Lower lobe of right lung (tissue), 2 donors: ENCODE data around the gene PTPRM. TPM values are rescaled to one million over a fixed set of nuclear protein-coding genes. Genes with fewer than 3 reads are reported as not detected.

ENCODE experiments used
- ATAC-seq, 2 donors: fragments of 200-7000 bp; cut with Tn5 transposase; one replicate each; pipeline ENCODE4 v1.9.1; 2020 to 2022; ENCODE audit warnings: mild to moderate bottlenecking in 2 of 2, moderate library complexity in 2 of 2
- DNase-seq: peaks from one replicate; pipeline ENCODE4 v3.0.0-alpha.2; 2020
- H3K27ac ChIP-seq: fragments of 200-600 bp; one replicate; pipeline ENCODE4 v1.8.0; 2022
- H3K27me3 ChIP-seq: fragments of 200-600 bp; one replicate; pipeline ENCODE4 v1.8.0; 2022; ENCODE audit warnings: low read depth
- H3K36me3 ChIP-seq: fragments of 200-600 bp; one replicate; pipeline ENCODE4 v1.8.0; 2022; ENCODE audit warnings: mild to moderate bottlenecking
- H3K4me1 ChIP-seq: fragments of 200-600 bp; one replicate; pipeline ENCODE4 v1.8.0; 2022
- H3K4me3 ChIP-seq: fragments of 200-600 bp; one replicate; pipeline ENCODE4 v1.8.0; 2022; ENCODE audit warnings: mild to moderate bottlenecking
- H3K9me3 ChIP-seq: fragments of 200-600 bp; one replicate; pipeline ENCODE4 v1.8.0; 2022
- intact Hi-C: fragments of 100-400 bp; cut with DNase I; formaldehyde crosslinking; loops from one replicate; pipeline ENCODE4 v1.11.0; 2022
- total RNA-seq: library from RNA; stranded (reverse); fragmentation: NEBNext Ultra II Directional; extraction: Animal tissue kit (Norgen Biotek cat#: 25700); gene quantifications from one replicate; pipeline ENCODE4 v1.2.1, GENCODE V29; 2021
- TF ChIP-seq, protein P1 (sequence below): fragments of 200-600 bp; IDR thresholded peaks from one replicate; pipeline ENCODE4 v1.8.0; 2022; ENCODE audit warnings: antibody characterized with exemption, mild to moderate bottlenecking
- donor health status: DM: no; HTN: yes; CAD: no; lungs with severe emphysema.

The PTPRM gene
- total RNA-seq, 1 donor from 2014 or later = 85.2 TPM

- H3K9me3 ChIP-seq = no peaks in the 10 kb centered on the region
- intact Hi-C loops = no loop called here
- H3K4me3 ChIP-seq = no peak overlapping the region
- DNase-seq (no peak), ATAC-seq (no peak)
- TF ChIP-seq, protein P1, sequence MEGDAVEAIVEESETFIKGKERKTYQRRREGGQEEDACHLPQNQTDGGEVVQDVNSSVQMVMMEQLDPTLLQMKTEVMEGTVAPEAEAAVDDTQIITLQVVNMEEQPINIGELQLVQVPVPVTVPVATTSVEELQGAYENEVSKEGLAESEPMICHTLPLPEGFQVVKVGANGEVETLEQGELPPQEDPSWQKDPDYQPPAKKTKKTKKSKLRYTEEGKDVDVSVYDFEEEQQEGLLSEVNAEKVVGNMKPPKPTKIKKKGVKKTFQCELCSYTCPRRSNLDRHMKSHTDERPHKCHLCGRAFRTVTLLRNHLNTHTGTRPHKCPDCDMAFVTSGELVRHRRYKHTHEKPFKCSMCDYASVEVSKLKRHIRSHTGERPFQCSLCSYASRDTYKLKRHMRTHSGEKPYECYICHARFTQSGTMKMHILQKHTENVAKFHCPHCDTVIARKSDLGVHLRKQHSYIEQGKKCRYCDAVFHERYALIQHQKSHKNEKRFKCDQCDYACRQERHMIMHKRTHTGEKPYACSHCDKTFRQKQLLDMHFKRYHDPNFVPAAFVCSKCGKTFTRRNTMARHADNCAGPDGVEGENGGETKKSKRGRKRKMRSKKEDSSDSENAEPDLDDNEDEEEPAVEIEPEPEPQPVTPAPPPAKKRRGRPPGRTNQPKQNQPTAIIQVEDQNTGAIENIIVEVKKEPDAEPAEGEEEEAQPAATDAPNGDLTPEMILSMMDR = no peak
- no peak overlapping the region for H3K27ac ChIP-seq
- no peaks in the 10 kb centered on the region for H3K36me3 ChIP-seq
- H3K27me3 ChIP-seq = no peaks in the 10 kb centered on the region
- H3K4me1 ChIP-seq = no peaks in the 10 kb centered on the region
Measured at GRCh38 chr18:8453528-8453927, 886.4 kb downstream of the PTPRM start.

DNA sequence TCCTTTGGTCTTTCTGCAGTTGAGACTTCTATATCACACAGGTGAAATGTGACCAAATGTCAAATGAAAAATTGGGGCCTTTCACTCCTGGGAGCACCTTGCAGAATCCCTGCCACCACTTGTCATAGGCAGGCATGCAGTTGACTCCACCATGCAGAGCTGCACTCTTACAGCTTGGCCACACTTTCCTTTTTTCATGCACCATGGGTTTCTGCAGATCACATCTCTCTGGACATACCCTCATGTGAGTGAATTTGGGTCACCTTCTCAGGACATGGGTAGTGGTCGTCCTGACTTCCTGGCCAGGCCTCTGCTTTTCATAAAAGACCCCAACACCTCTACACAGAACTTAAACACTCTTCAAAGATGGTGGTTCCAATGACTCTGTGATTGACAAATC, 887.0 kb downstream of the PTPRM start:
- TF ChIP-seq, protein P1 = no peak
- H3K36me3 ChIP-seq = no peaks in the 10 kb centered on the region
- ATAC-seq (no peak), DNase-seq (no peak)
- intact Hi-C loops = no loop called here
- H3K4me3 ChIP-seq = no peak overlapping the region
- H3K27ac ChIP-seq = no peak overlapping the region
- H3K9me3 ChIP-seq = no peaks in the 10 kb centered on the region
- H3K4me1 ChIP-seq = no peaks in the 10 kb centered on the region
- H3K27me3 ChIP-seq = no peaks in the 10 kb centered on the region

DNA sequence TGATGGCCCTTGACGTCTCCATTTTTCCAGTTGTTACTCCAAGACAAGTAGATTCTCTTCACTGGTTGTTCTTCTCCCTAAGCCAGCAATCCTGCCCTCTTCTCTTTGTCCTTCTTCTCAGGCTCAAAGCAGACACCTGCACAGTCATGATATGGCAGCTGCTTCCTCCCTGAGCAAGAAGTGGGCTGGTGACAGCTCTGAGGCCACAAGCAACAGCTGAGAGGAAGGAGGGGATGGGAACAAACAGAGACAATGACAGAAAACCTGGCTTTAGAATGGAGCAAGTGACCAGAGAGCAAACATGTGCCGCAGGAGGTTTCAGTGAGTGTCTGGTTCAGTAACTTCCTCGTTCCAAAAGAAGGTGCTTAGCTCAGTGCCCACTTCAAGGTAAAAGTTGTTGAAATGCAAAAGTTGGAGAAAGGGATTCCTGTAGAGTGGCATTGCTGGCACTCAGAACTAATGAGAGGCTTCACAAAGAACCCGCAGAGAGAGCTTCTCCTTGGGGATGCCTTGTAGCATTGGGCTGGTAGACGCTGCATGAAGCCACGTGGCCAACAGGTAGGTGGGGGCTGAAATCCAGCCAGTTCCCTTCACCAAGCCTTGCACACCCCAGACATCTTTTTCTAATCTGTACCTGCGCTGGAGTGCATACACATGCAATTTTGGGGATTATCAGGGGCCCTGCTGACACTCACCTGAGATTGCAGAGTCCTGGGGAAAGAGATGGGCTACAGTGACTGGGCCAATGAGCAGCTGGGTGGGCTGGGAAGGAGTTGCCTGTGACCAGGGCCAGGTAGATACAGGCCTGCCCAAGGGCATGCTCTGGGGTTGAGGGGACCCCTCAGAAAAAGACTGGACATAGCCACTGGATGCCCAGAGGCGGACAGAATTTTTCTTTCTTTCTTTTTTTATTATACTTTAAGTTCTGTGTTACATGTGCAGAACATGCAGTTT, 888.8 kb downstream of the PTPRM start:
- ATAC-seq (peak; percentile 41 to 66), DNase-seq (no peak)
- no peaks in the 10 kb centered on the region for H3K36me3 ChIP-seq
- H3K9me3 ChIP-seq = no peaks in the 10 kb centered on the region
- H3K27me3 ChIP-seq = no peaks in the 10 kb centered on the region
- no peak overlapping the region for H3K4me3 ChIP-seq
- no peaks in the 10 kb centered on the region for H3K4me1 ChIP-seq
- intact Hi-C loops = no loop called here
- TF ChIP-seq, protein P1 = no peak
- no peak overlapping the region for H3K27ac ChIP-seq
